HG03565 (cell line): ENCODE data around the gene NMNAT2.

Experiments
- ATAC-seq: cut with Tn5 transposase; IDR thresholded peaks from one replicate; pipeline ENCODE4 v1.9.1; 2021; ENCODE audit warnings: mild to moderate bottlenecking, moderate library complexity; ENCODE audit not compliant: unreplicated experiment

The NMNAT2 gene

DNA sequence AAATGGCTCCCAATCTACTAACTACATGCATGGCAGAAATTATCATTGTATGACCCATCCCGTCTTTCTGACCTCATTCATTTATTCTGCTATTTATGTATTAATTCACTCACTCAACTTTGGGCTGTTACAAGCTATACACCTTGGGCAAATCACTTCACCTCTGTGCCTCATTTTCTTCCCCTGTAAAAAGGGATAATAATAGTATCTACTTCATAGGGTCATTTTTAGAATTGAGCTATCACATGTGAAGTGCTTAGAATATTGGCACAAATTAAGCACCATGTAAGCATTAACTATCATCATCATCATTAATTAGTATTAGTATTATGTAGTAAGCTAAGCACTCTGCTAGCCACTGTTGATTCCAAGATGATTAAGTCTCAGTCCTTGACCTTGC lies 52.1 kb downstream of the NMNAT2 start:
- no peak for ATAC-seq

DNA sequence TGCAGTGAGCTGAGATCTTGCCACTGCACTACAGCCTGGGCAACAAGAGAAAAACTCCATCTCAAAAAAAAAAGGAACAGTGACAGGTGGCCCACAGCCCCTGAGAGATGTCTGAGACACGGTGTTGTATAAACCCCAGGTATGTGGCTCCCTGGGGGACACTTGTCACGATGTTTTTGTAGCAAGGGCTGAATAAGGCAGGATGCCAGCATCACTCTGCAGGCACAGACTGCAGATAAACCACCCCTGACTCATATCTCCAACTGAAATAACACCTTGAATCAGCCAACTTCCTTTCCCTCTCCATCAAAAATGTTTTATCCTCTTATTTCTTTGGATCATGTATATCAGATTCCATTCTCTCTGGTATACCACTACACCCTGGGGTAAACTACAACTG lies 52.5 kb downstream of the NMNAT2 start:
- ATAC-seq = no peak

DNA sequence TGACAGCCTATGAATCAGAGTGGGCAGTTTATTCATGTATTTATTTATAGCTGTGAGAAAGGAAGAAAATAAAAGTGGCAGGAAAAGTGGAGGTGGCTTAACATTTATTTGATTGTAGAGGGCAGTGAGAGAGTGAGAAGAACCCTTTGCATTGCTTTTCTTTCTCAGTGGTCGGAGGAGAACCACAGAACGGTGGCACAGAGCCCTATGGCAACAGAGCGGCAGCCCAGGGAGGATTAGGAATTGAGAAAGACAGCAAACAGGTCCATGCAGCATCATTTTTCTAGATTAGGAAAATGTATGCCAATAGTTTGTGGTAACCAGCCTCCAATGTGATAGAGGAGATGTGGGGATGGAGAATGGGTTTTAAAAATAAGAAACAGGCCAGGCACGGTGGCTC lies 53.1 kb downstream of the NMNAT2 start:
- ATAC-seq = no peak

DNA sequence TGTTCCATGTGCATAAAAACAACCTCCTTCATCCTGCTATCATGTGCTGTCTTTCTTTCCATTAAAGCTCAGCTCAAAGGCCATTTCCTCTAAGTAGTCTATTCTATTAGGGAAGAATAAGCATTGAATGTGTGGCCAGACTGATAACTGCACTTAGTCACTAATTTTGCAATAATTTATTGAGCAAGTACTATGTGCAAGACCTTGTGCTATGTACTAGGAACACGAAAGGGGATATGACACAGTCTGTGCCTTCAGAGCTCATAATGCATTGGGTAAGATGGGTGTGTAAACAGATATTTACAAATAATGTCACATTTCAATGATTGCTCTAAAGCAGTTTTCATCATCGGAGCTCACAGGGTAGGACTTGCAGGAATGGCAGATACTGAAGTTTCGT lies 54.2 kb downstream of the NMNAT2 start:
- no peak for ATAC-seq

DNA sequence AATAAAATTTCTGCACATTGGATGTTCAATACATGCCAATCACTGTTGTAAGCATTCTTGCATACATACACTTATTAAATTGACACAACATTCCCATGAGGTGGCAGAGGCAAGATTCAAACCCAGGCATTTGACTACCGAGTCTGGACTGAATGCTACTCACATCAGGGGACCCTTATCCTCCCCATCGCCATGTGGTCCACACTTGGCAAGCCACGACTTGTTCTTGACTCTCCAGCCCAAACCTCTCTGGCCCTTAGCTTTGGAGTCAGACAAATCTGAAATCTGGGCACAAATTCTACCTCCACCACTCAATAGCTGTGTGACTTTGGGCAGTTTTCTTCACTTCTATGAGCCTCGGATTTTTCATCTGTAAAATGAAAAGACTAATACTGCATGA lies 57.1 kb downstream of the NMNAT2 start:
- ATAC-seq = no peak

DNA sequence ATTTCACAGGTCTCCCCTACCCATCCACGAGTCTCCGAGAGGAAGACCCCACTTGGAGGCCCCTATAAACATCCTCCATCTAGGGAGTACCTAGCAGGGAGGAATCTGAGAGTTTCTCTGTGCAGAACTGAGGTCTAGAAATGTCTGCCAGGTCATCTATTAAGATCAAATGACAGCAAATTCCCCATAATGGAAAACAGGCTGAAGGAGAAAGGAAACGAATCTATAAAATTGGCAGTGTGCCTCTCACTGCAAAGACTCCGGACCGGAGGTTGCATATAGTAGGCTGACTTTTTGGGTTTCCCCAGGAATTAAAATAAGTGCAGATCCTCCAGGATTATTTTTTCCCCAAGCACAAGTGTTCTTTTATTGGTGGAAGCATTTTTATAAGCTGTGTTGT lies 57.7 kb downstream of the NMNAT2 start:
- no peak for ATAC-seq

- no peak for ATAC-seq
These were observed 61.5 kb downstream of the NMNAT2 start for GRCh38 chr1:183356534-183357182.

GRCh38 chr1:183355797-183356196 lies 62.4 kb downstream of the NMNAT2 start:
- ATAC-seq = no peak

DNA sequence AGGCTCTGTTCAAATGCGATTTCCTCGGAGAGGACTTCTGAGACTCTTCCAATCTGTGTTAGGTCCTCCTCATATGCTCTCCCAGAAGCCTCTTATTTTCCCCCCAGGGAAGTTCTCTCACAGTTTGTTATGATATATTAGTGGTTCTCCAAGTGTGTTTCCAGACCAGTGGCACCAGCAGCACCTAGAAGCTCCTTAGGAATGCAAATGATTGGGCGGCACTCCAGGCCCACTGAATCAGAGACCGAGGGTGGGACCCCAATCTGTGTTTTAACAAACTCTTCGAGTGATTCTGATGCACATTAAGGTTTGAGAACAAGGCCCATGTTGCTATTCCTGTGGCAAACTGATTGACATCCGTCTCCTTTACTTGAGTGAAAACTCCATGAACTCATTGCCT lies 63.0 kb downstream of the NMNAT2 start:
- ATAC-seq = no peak

- ATAC-seq = no peak
These were observed 64.6 kb downstream of the NMNAT2 start for GRCh38 chr1:183353597-183353996.

DNA sequence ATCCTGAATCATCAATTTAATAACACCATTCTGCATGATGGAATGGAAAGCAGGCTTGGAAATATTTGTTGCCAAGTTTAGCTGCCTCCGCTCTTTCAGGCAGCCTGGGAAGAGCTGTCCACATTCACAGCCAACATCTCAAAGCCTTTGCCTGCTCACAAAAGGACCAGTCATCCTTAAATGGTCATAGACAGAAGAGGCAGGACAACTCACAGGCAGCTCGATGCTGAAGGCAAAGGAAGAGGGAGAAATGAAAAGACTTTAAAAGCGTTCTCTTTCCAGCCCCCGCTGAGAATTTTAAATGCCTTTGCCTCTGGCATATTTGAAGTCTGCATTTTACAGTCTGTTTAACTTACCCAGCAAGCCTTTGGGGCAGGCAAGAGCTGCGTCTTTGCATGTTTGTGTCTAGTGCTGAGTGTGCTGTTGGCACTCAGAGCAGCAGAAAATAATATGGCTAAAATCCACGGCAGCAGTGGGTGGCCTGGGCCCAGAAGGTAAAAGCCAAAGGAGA lies 68.9 kb downstream of the NMNAT2 start:
- ATAC-seq = no peak

DNA sequence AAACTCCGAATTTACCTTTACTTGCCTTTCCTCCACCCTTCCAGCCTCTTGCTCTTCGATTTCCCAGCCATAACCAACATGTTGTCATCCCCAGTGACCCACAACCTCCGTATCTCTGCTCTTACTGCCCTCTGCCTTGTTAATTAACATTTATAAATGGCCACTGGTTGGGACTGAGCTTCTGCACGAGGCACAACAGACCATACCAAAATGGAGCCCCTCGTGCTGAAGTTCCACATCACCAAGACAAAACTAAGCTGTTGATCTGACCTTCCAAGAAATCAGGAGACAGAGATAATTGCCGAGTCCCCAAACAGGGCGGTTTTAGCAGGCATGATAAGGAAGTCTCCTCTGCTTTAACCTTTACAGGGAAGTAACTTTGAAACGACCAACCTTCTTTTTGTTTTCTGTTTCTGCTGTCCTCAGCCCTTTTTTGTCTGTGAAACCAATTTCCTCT lies 71.9 kb downstream of the NMNAT2 start:
- no peak for ATAC-seq

- ATAC-seq = no peak
These were observed 78.5 kb downstream of the NMNAT2 start for GRCh38 chr1:183339556-183340167.

DNA sequence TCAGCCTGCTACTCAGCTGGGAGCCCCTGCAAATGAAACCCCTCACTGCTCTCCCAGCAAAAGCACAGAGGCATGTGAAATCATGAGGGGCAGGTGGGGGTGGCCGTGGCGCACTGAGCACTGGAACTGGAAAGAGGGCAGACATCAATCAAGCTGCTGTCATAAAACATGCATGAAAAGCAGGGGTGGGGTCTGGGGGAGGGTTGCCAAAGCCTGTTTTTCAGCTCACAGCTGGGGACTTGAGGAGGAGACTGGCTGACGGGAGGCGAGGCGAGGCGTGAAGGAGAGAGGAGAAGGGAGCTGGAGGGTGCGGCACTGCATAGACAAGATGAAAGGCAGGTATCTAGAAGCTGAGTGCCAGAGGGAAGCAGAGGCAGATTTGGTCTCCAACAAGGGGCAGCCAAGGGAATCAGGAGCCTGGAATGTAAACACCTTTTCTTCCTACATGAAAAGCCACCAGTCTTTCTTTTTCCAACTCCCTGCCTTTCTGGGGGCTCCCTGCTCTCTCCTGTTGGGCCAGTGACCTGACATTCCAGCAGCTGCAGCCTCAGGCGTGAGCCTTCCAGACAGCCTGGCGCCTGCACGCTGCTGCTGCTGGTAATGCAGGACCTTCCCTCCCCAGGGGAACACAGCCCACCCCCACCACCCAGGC lies 87.0 kb downstream of the NMNAT2 start:
- no peak for ATAC-seq

DNA sequence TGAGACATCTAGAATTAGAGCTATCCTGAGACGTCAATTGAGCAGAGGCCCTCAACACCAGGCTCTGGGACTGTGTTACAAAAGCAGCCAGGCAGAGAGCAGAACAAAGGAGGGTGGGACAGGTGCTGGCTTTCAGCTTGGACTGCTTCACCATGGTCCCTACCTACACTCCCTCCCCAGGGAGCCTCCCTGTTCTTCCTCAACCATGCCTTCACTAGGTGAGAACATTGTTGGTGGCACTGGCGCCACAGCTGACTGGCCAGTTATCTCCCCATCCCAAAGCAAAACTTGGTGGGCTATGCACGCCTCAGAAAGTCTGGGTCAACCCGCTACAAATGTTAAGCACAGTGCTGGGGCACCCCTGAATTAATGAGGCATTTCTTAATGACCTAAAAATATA lies 87.8 kb downstream of the NMNAT2 start:
- ATAC-seq = no peak

DNA sequence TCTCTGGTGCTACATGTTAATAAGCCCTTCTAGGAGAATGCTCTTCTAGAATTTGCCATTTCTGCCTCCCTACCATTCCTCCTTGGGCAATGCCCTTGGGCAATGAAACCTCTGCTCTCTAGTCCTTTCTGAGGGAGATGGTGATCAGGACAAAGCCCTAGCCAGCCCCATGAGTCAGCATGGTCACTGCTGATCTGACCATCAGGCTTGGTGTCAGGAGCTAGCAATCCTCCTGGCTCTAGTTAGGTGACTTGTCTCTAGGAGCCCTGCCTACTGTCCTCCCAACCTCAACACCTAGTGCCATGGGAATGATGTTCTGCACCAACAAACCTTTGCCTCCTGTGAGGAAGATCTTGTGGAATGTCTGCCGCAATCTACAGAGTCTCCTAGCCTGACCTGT lies 89.8 kb downstream of the NMNAT2 start:
- ATAC-seq = no peak

DNA sequence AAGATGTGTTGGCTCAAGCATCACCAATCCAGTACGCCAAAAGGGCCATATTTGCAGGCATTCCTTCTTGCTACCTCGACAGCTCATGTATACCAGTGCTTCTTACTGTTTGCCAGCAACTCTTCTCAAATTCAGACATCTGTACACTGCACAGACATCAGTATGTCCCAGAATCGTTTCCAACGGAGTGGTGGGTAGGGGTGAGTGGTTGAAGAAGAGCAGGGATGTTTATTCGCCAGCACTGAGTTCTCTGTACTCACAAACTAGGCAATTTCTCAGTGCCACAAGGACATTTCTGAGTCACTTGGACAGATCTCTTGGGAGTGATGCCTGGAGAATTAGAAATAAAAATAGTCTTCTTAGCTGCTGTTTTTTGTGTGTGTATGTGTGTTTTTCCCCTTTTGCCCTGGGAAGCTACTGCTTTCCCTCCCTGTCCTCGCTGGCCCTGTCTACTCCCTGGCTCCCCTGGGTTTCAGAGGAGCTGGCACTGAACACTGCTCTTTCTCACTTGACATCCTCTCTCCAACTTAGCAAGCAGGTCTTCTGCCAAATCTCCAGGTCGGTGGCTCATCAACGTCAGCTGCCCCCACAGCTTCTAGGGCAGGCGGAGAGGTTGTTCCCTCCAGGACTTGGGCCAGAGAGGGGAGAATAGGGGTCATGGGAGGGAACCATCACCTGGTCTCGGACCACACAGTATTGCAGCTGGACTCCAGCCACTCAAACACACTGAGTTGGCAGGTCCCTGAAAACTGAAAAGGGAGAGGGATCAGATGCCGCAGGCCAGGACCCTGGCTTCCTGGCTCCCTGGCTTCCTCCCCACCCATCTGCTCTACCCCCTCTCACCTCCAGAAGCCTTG lies 90.5 kb downstream of the NMNAT2 start:
- no peak for ATAC-seq

DNA sequence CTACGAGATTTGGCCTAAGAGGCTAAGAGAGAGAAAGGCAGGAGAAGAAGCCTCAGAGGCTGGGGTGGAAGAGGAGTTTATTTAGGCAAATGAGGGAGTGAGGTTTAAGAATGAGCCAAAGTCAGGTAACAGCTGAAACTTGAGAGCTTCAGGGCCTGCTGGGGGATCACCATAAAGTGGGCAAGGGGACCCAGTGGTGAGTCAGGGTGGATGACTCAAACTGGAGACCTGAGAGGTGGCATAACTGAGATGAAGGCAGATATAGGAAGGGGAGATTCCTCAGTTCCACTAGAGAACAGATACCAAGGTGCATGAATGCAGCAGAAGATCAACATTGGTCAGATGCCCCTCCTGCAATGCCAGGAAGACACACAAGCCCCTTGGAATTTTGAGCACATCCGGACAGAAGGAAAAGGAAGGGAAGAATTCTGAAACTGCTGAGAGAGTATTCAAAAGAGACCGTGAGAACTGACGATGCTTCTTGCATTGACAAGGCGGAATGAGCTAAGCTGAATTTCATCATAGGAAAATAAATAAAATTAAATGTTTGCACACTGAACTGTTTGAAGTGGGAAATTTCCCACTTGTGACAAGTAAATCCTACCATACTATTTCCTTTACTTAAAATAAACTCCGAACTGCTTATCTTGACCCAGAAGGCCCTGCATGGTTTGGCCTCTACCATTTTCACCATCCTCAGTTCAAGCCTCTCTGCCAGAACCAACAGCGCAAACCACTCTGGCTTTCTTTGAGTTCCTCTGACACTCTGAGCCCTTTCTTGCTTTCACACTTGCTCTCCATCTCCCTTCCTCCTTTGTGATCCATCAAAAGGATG lies 94.1 kb downstream of the NMNAT2 start:
- ATAC-seq = no peak

GRCh38 chr1:183319606-183320005 lies 98.6 kb downstream of the NMNAT2 start:
- ATAC-seq = no peak

GRCh38 chr1:183319051-183319450 lies 99.1 kb downstream of the NMNAT2 start:
- ATAC-seq = no peak
